ENCODE results near the gene PCED1B.

The PCED1B gene

GRCh38 chr12:47105914-47106674 is 26.7 kb downstream of the PCED1B start:
- ATAC-seq, result no peak
- TF ChIP-seq RARB (CRISPR knock-in tag; IDR thresholded peaks at IDR 0.05), result no peak
- TF ChIP-seq CSRNP3 (CRISPR knock-in tag; IDR thresholded peaks at IDR 0.05), result no peak
- no peak for TF ChIP-seq PATZ1 (CRISPR knock-in tag; IDR thresholded peaks at IDR 0.05; ENCODE audit: borderline replicate concordance)
- TF ChIP-seq TOX (CRISPR knock-in tag; IDR thresholded peaks at IDR 0.05; ENCODE audit: borderline replicate concordance), result no peak

- no peak for ATAC-seq
- no peak for TF ChIP-seq POU6F1 (CRISPR knock-in tag; IDR thresholded peaks at IDR 0.05; ENCODE audit: borderline replicate concordance, low read depth)
- no peak for TF ChIP-seq OSR1 (CRISPR knock-in tag; IDR thresholded peaks at IDR 0.05)
Observed at GRCh38 chr12:47107446-47107845, 28.0 kb downstream of the PCED1B start.

- TF ChIP-seq POU6F1 (CRISPR knock-in tag; IDR thresholded peaks at IDR 0.05; ENCODE audit: borderline replicate concordance, low read depth), result no peak
- no peak for TF ChIP-seq SNAI2 (CRISPR knock-in tag; IDR thresholded peaks at IDR 0.05)
- no peak for TF ChIP-seq ISL1 (CRISPR knock-in tag; IDR thresholded peaks at IDR 0.05)
- no peak for TF ChIP-seq BACH2 (CRISPR knock-in tag; IDR thresholded peaks at IDR 0.05; ENCODE audit: borderline replicate concordance)
- TF ChIP-seq PPARA (CRISPR knock-in tag; IDR thresholded peaks at IDR 0.05; ENCODE audit: borderline replicate concordance), result no peak
- TF ChIP-seq ESRRG (CRISPR knock-in tag; IDR thresholded peaks at IDR 0.05), result no peak
- TF ChIP-seq ZC3H10 (CRISPR knock-in tag; IDR thresholded peaks at IDR 0.05), result no peak
- no peak for TF ChIP-seq OSR1 (CRISPR knock-in tag; IDR thresholded peaks at IDR 0.05)
- no peak for TF ChIP-seq ZFP3 (CRISPR knock-in tag; IDR thresholded peaks at IDR 0.05)
- ATAC-seq, result no peak
Observed at GRCh38 chr12:47107926-47108325, 28.5 kb downstream of the PCED1B start.

- TF ChIP-seq ZNF70 (CRISPR knock-in tag; IDR thresholded peaks at IDR 0.05), result no peak
- no peak for TF ChIP-seq TOX (CRISPR knock-in tag; IDR thresholded peaks at IDR 0.05; ENCODE audit: borderline replicate concordance)
- TF ChIP-seq ZNF565 (CRISPR knock-in tag; conservative IDR thresholded peaks at IDR 0.05; ENCODE audit: low read depth), result no peak
- TF ChIP-seq ZFP30 (CRISPR knock-in tag; IDR thresholded peaks at IDR 0.05), result no peak
- no peak for TF ChIP-seq ESRRG (CRISPR knock-in tag; IDR thresholded peaks at IDR 0.05)
- no peak for TF ChIP-seq BACH2 (CRISPR knock-in tag; IDR thresholded peaks at IDR 0.05; ENCODE audit: borderline replicate concordance)
- no peak for TF ChIP-seq TCF4 (CRISPR knock-in tag; IDR thresholded peaks at IDR 0.05; ENCODE audit: borderline replicate concordance)
- no peak for TF ChIP-seq SNAI2 (CRISPR knock-in tag; IDR thresholded peaks at IDR 0.05)
- TF ChIP-seq ISL1 (CRISPR knock-in tag; IDR thresholded peaks at IDR 0.05), result no peak
- no peak for TF ChIP-seq PATZ1 (CRISPR knock-in tag; IDR thresholded peaks at IDR 0.05; ENCODE audit: borderline replicate concordance)
- TF ChIP-seq CSDC2 (CRISPR knock-in tag; IDR thresholded peaks at IDR 0.05), result no peak
- no peak for TF ChIP-seq RARB (CRISPR knock-in tag; IDR thresholded peaks at IDR 0.05)
- TF ChIP-seq POU6F1 (CRISPR knock-in tag; IDR thresholded peaks at IDR 0.05; ENCODE audit: borderline replicate concordance, low read depth), result no peak
- no peak for TF ChIP-seq ARNTL (CRISPR knock-in tag; IDR thresholded peaks at IDR 0.05; ENCODE audit: borderline replicate concordance, low read depth)
- no peak for TF ChIP-seq CSRNP3 (CRISPR knock-in tag; IDR thresholded peaks at IDR 0.05)
- no peak for TF ChIP-seq PPARA (CRISPR knock-in tag; IDR thresholded peaks at IDR 0.05; ENCODE audit: borderline replicate concordance)
- no peak for TF ChIP-seq OSR1 (CRISPR knock-in tag; IDR thresholded peaks at IDR 0.05)
- no peak for TF ChIP-seq ZNF8 (CRISPR knock-in tag; IDR thresholded peaks at IDR 0.05)
- no peak for TF ChIP-seq GLIS3 (CRISPR knock-in tag; IDR thresholded peaks at IDR 0.05)
- no peak for ATAC-seq
Observed at GRCh38 chr12:47110011-47110541, 30.7 kb downstream of the PCED1B start.
